Lung (tissue), 12 donors: ENCODE results near the gene HBS1L. TPM values are rescaled to one million over a fixed set of nuclear protein-coding genes. Genes with fewer than 3 reads are reported as not detected.

Source experiments
- ATAC-seq: fragments of 200-7000 bp; cut with Tn5 transposase; one replicate; pipeline ENCODE4 v1.9.1; 2020; ENCODE audit warnings: moderate number of reproducible peaks; ENCODE audit not compliant: insufficient read depth, low FRiP score
- DNase-seq, 3 donors: peaks; one replicate each; pipeline ENCODE4 v3.0.0-alpha.2; 2013 to 2017
- H3K27ac ChIP-seq, 2 donors: one replicate each; pipeline ENCODE4 v1.5.1; 2013; ENCODE audit warnings: mild to moderate bottlenecking in 2 of 2, moderate library complexity in 2 of 2, control low read depth in 1 of 2, inconsistent platforms in 1 of 2, low read depth in 1 of 2, low read length in 1 of 2
- H3K27me3 ChIP-seq, 3 donors: one replicate each; pipeline ENCODE4 v1.5.1; 2013; ENCODE audit warnings: low read length in 2 of 3; ENCODE audit not compliant: control insufficient read depth in 3 of 3, insufficient read depth in 3 of 3
- H3K36me3 ChIP-seq, 4 donors: one replicate each; pipeline ENCODE4 v1.5.1; 2013; ENCODE audit warnings: low read length in 4 of 4, mild to moderate bottlenecking in 1 of 4, moderate library complexity in 1 of 4; ENCODE audit not compliant: control insufficient read depth in 4 of 4, insufficient read depth in 4 of 4
- H3K4me1 ChIP-seq, 5 donors: one replicate each; pipeline ENCODE4 v1.5.1; 2013; ENCODE audit warnings: low read length in 5 of 5, mild to moderate bottlenecking in 2 of 5, moderate library complexity in 1 of 5; ENCODE audit not compliant: control insufficient read depth in 5 of 5, insufficient read depth in 5 of 5
- H3K4me3 ChIP-seq: one replicate; pipeline ENCODE4 v1.5.1; 2013; ENCODE audit warnings: mild to moderate bottlenecking, control low read depth, moderate library complexity
- H3K9ac ChIP-seq, 2 donors: one replicate each; pipeline ENCODE4 v1.5.1; 2013; ENCODE audit warnings: low read length in 2 of 2, control low read depth in 1 of 2; ENCODE audit not compliant: insufficient read depth in 1 of 2
- H3K9me3 ChIP-seq, 4 donors: one replicate each; pipeline ENCODE4 v1.5.1; 2013; ENCODE audit warnings: low read length in 3 of 4, mild to moderate bottlenecking in 1 of 4, moderate library complexity in 1 of 4; ENCODE audit not compliant: control insufficient read depth in 4 of 4, insufficient read depth in 3 of 4
- CTCF ChIP-seq: IDR thresholded peaks from 2 replicates; pipeline ENCODE4 v1.5.1; 2012; ENCODE audit warnings: mild to moderate bottlenecking; ENCODE audit errors: control extremely low read depth, extremely low read depth
- WGBS, 2 donors: extraction: QIAGEN DNeasy Blood & Tissue Kit; methylation state at CpG; one replicate each; pipeline ENCODE4 v1.1.7; 2013; 5-methylcytosine and 5-hydroxymethylcytosine counted together
- polyA plus RNA-seq, 2 donors: library from polyadenylated mRNA; stranded (reverse); fragments of 200-250 nt; gene quantifications; one replicate each; pipeline ENCODE4 v1.2.1, GENCODE V29; 2013
- total RNA-seq, 2 donors: library from RNA; depleted of rRNA in 1 of 2; stranded (reverse); fragments of >200 nt in 1 of 2; gene quantifications; one replicate each; pipeline ENCODE4 v1.2.1, GENCODE V29; 2014 to 2021
- donor health status: control.
- donor health status: control.
- donor health status: Bipolar disorder and iron deficiency.
- donor health status: healthy.
- donor health status: DM: yes; HTN: yes; CAD: no.

The HBS1L gene
- total and polyA plus RNA-seq, 4 donors, result 13.1 to 76.3 (median 43.3) TPM

- ATAC-seq, result no peak
- TF ChIP-seq CTCF, result no peak
- H3K36me3 ChIP-seq, result no peaks in the 10 kb centered on the region
- H3K9me3 ChIP-seq, result no peaks in the 10 kb centered on the region
- H3K4me3 ChIP-seq, result no peak overlapping the region
- no peak overlapping the region for H3K9ac ChIP-seq
- no peaks in the 10 kb centered on the region for H3K4me1 ChIP-seq
- no peak for DNase-seq
- 94 to 98% methylated on average over 5 of the region's 5 CpGs for WGBS, 2 donors
- H3K27ac ChIP-seq, result no peak overlapping the region
- H3K27me3 ChIP-seq, result no peaks in the 10 kb centered on the region
These were observed 118.1 kb downstream of the HBS1L start for GRCh38 chr6:134936476-134936875.

- no peaks in the 10 kb centered on the region for H3K9me3 ChIP-seq
- no peaks in the 10 kb centered on the region for H3K36me3 ChIP-seq
- WGBS, 2 donors, result 97% methylated on average over 5 of the region's 5 CpGs
- no peak overlapping the region for H3K4me3 ChIP-seq
- no peak for TF ChIP-seq CTCF
- no peak for DNase-seq
- no peak for ATAC-seq
- H3K27ac ChIP-seq, result no peak overlapping the region
- H3K9ac ChIP-seq, result no peak overlapping the region
- no peaks in the 10 kb centered on the region for H3K4me1 ChIP-seq
- H3K27me3 ChIP-seq, result no peaks in the 10 kb centered on the region
These were observed 119.7 kb downstream of the HBS1L start for GRCh38 chr6:134934793-134935485.

- 96 to 98% methylated on average over 11 of the region's 11 CpGs for WGBS, 2 donors
- no peak overlapping the region for H3K4me3 ChIP-seq
- no peaks in the 10 kb centered on the region for H3K4me1 ChIP-seq
- H3K9ac ChIP-seq, result no peak overlapping the region
- no peak for TF ChIP-seq CTCF
- DNase-seq (no peak), ATAC-seq (no peak)
- no peaks in the 10 kb centered on the region for H3K9me3 ChIP-seq
- no peaks in the 10 kb centered on the region for H3K27me3 ChIP-seq
- H3K27ac ChIP-seq, result no peak overlapping the region
- no peaks in the 10 kb centered on the region for H3K36me3 ChIP-seq
These were observed 121.8 kb downstream of the HBS1L start for GRCh38 chr6:134932535-134933470.
